H1 (cell line): ENCODE results near the gene PSMB5. TPM values are rescaled to one million over a fixed set of nuclear protein-coding genes. Genes with fewer than 3 reads are reported as not detected.

Experiments
- ATF2 ChIP-seq: IDR thresholded peaks from 2 replicates; pipeline ENCODE4 v1.6.1; 2012; ENCODE audit warnings: low read length, inconsistent platforms
- BRCA1 ChIP-seq: IDR thresholded peaks from 2 replicates; pipeline ENCODE4 v1.6.1; 2012; ENCODE audit warnings: low read depth, low read length, improper control_type of control experiment
- CBX5 ChIP-seq: fragments of 300-800, 300-1000 bp; sonication (generic); IDR thresholded peaks from 2 replicates; pipeline ENCODE4 v1.7.1; 2016; ENCODE audit warnings: antibody characterized with exemption, low read length, low read depth
- CBX8 ChIP-seq: fragments of 300-800, 300-1000 bp; sonication (generic); IDR thresholded peaks from 2 replicates; pipeline ENCODE4 v1.7.1; 2016; ENCODE audit warnings: low read depth, low read length, borderline replicate concordance
- CHD1 ChIP-seq: IDR thresholded peaks from 2 replicates; pipeline ENCODE4 v1.6.1; 2012; ENCODE audit warnings: low read depth, low read length, improper control_type of control experiment
- CHD2 ChIP-seq: IDR thresholded peaks from 2 replicates; pipeline ENCODE4 v1.6.1; 2012; ENCODE audit warnings: low read length, improper control_type of control experiment
- CREB1 ChIP-seq: IDR thresholded peaks from 2 replicates; pipeline ENCODE4 v1.6.1; 2012; ENCODE audit warnings: inconsistent platforms
- EP300 ChIP-seq, 2 experiments: IDR thresholded peaks; 1 replicate in 1 of 2; 2 replicates in 1 of 2; pipeline ENCODE4 v1.6.1; 2011 to 2012; ENCODE audit warnings: low read depth in 2 of 2, low read length in 2 of 2, mild to moderate bottlenecking in 2 of 2, borderline replicate concordance in 1 of 2, inconsistent platforms in 1 of 2, moderate library complexity in 1 of 2
- FOSL1 ChIP-seq: IDR thresholded peaks from 2 replicates; pipeline ENCODE4 v1.6.1; 2011; ENCODE audit warnings: mild to moderate bottlenecking, low read depth, low read length, moderate library complexity; ENCODE audit not compliant: insufficient read depth
- HDAC2 ChIP-seq, 2 experiments: fragments of 300-600 bp in 1 of 2; sonication (generic) in 1 of 2; IDR thresholded peaks; 2 replicates each; pipeline ENCODE4 v1.6.1; 2011 to 2012; ENCODE audit warnings: low read depth in 2 of 2, low read length in 2 of 2, mild to moderate bottlenecking in 2 of 2, moderate library complexity in 2 of 2, borderline replicate concordance in 1 of 2, inconsistent platforms in 1 of 2
- KDM1A ChIP-seq: fragments of 200-600, 300-600 bp; sonication (generic); IDR thresholded peaks from 2 replicates; pipeline ENCODE4 v1.7.1; 2016; ENCODE audit warnings: mild to moderate bottlenecking, low read length, borderline replicate concordance
- POLR2A ChIP-seq, 2 experiments: IDR thresholded peaks; 1 replicate in 1 of 2; 2 replicates in 1 of 2; pipeline ENCODE4 v1.6.1; 2011; ENCODE audit warnings: low read depth in 2 of 2, low read length in 2 of 2, mild to moderate bottlenecking in 2 of 2; ENCODE audit errors: control extremely low read depth in 1 of 2
- POU5F1 ChIP-seq: IDR thresholded peaks from 2 replicates; pipeline ENCODE4 v1.6.1; 2011; ENCODE audit warnings: low read depth, mild to moderate bottlenecking, low read length, moderate library complexity
- RAD21 ChIP-seq, 2 experiments: IDR thresholded peaks in 1 of 2; conservative IDR thresholded peaks in 1 of 2; 2 replicates each; pipeline ENCODE4 v1.6.1; 2011; ENCODE audit warnings: low read depth in 2 of 2, low read length in 2 of 2, improper control_type of control experiment in 1 of 2, inconsistent platforms in 1 of 2, mild to moderate bottlenecking in 1 of 2, moderate library complexity in 1 of 2
- RFX5 ChIP-seq: IDR thresholded peaks from 2 replicates; pipeline ENCODE4 v1.6.1; 2011; ENCODE audit warnings: low read depth, low read length, improper control_type of control experiment, borderline replicate concordance
- RNF2 ChIP-seq: fragments of 200-900, 300-1000 bp; sonication (generic); IDR thresholded peaks from 2 replicates; pipeline ENCODE4 v1.7.1; 2016; ENCODE audit warnings: borderline replicate concordance, low read depth, mild to moderate bottlenecking, antibody characterized with exemption, low read length; ENCODE audit not compliant: poor library complexity, severe bottlenecking; ENCODE audit errors: missing control alignments
- SIRT6 ChIP-seq: IDR thresholded peaks from one replicate; pipeline ENCODE4 v1.7.1; 2012; ENCODE audit warnings: low read length, inconsistent platforms
- SP2 ChIP-seq: IDR thresholded peaks from 2 replicates; pipeline ENCODE4 v1.6.1; 2012; ENCODE audit warnings: mild to moderate bottlenecking, low read length, inconsistent platforms
- TAF1 ChIP-seq: IDR thresholded peaks from 2 replicates; pipeline ENCODE4 v1.6.1; 2011; ENCODE audit warnings: mild to moderate bottlenecking, low read depth, low read length
- TBP ChIP-seq: IDR thresholded peaks from 2 replicates; pipeline ENCODE4 v1.6.1; 2011; ENCODE audit warnings: low read depth, low read length, improper control_type of control experiment
- TEAD4 ChIP-seq: IDR thresholded peaks from 2 replicates; pipeline ENCODE4 v1.6.1; 2012; ENCODE audit warnings: low read depth, low read length, inconsistent platforms, mixed read lengths
- ZNF274 ChIP-seq: IDR thresholded peaks from 2 replicates; pipeline ENCODE4 v1.7.0; 2012; ENCODE audit warnings: low read length, borderline replicate concordance; ENCODE audit errors: extremely low read depth
- polyA plus RNA-seq, 7 experiments: library from polyadenylated mRNA; depleted of rRNA in 3 of 7; stranded (reverse) in 5 of 7; unstranded in 2 of 7; fragments of >200 nt in 5 of 7; fragments of 200-250 nt in 2 of 7; gene quantifications; 1 replicate in 5 of 7; 2 replicates in 1 of 7; 4 replicates in 1 of 7; pipeline versions ENCODE4 v1.2.1 to v1.2.3, GENCODE V29; 2011 to 2013; ENCODE audit warnings: missing spikeins in 2 of 7, mixed read lengths in 2 of 7
- total RNA-seq: library from RNA; stranded (reverse); fragmentation: NEBNext Ultra II Directional; extraction: Animal tissue kit (Norgen Biotek cat#: 25700); gene quantifications from 2 replicates; pipeline ENCODE4 v1.2.1, GENCODE V29; 2021

The PSMB5 gene
- total and polyA plus RNA-seq, 2 of the 8 experiments (the other 6 are each of a cell fraction or from before 2014, with no cell fraction given) = 254 to 510 TPM

GRCh38 chr14:23056145-23056955 is 21.6 kb upstream of the PSMB5 start (continued):
- no peak for TF ChIP-seq TAF1
- TF ChIP-seq CREB1 = 0 out of 2 replicates have a peak, but pooled peaks have one; percentile 27
- no peak for TF ChIP-seq ZNF274
- no peak for TF ChIP-seq FOSL1
- TF ChIP-seq CHD1 = no peak
- TF ChIP-seq CBX5 = no peak
- no peak for TF ChIP-seq TBP
- TF ChIP-seq CHD2 = no peak
- TF ChIP-seq POLR2A (IDR thresholded peaks at IDR 0.05; ENCODE audit: control extremely low read depth in 1 of 2, low read depth in 2 of 2, low read length in 2 of 2) = no peak
- TF ChIP-seq TEAD4 = no peak
- no peak for TF ChIP-seq KDM1A
- no peak for TF ChIP-seq SIRT6
- no peak for TF ChIP-seq EP300 (IDR thresholded peaks at IDR 0.05; ENCODE audit: borderline replicate concordance in 1 of 2, low read depth in 2 of 2, low read length in 2 of 2)
- TF ChIP-seq RAD21 (IDR thresholded peaks at IDR 0.05 in 1 of 2, conservative IDR thresholded peaks at IDR 0.05 in 1 of 2; ENCODE audit: low read depth in 2 of 2, low read length in 2 of 2) = peak; percentile 32 to 47; a peak in 3 of 4 replicates
- TF ChIP-seq POU5F1 = no peak
- TF ChIP-seq RFX5 = no peak
- TF ChIP-seq ATF2 = no peak
- no peak for TF ChIP-seq BRCA1
- TF ChIP-seq CBX8 = no peak
- peak; percentile 27 for TF ChIP-seq RNF2
- no peak for TF ChIP-seq SP2
- peak; percentile 34 to 63; a peak in 2 of 4 replicates for TF ChIP-seq HDAC2 (IDR thresholded peaks at IDR 0.05; ENCODE audit: borderline replicate concordance in 1 of 2, low read depth in 2 of 2, low read length in 2 of 2)
